NCI-H510A (cell line): ENCODE measurements around the gene ATP1A1.

Source experiments
- DNase-seq: peaks from one replicate; lab custom pipeline; 2025; lab: John Stamatoyannopoulos, UW

Gene ATP1A1

DNA sequence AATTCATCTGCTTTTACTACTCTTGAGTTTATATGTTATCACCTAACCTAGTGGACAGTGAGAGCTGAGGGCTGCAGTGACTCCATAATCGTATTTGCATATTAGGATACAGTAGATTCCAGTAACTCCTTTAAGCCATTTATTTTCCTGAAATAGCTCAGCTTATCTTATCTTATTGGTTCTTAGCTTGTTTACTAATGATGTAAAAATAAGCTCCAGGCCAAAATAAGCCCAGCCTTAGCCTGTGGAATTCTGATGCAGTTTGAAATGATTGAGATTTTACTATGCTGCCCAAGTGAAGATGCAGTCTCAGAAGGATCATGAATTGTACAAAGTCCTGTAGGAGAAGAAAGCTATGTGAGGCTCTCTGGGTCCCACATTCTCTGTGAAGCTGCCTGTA lies 18.1 kb downstream of the ATP1A1 start:
- DNase-seq, result no peak

- DNase-seq, result no peak
These were observed 19.8 kb downstream of the ATP1A1 start for GRCh38 chr1:116392717-116393404.

DNA sequence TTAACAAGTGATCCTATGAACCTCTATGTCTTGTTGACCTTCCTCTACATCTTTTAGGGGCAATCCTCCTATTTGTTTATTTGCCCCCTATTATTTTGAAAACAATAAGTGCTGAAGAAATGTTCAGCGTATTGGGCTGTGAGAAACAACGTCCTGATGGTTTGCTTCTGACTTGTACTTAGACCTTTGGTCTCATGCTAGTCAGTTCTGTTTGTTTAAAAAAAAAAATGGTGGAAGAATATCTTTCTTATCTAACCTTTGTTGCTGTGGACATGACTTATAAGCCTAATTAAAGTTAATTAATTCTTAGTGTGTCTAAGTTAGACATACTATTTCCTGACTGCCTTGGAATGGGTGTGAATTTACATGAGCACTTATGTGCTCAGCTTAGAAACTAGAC lies 20.7 kb downstream of the ATP1A1 start:
- no peak for DNase-seq

DNA sequence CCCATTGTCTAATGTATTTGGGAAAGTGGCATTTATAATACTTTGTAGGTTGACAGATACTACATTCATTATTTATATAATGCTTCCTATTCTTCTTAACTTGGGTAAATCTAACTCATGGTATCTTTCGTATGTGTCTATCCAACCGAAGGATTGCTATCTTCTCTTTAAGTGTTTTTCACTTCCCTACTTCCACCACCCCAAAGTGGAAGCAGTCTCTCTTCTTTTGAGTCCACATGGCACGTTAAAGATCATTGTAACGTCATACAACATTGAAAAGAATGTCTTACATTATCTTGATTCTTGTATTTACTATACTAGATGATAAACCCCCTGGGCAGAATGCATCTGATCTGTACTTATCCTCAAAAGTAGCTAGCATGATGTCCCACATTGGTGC lies 21.2 kb downstream of the ATP1A1 start:
- DNase-seq, result no peak

- DNase-seq, result no peak
These were observed 23.7 kb downstream of the ATP1A1 start for GRCh38 chr1:116396769-116397168.

- no peak for DNase-seq
These were observed 24.7 kb downstream of the ATP1A1 start for GRCh38 chr1:116397728-116398127.

- DNase-seq, result no peak
These were observed 27.7 kb downstream of the ATP1A1 start for GRCh38 chr1:116400780-116401179.

DNA sequence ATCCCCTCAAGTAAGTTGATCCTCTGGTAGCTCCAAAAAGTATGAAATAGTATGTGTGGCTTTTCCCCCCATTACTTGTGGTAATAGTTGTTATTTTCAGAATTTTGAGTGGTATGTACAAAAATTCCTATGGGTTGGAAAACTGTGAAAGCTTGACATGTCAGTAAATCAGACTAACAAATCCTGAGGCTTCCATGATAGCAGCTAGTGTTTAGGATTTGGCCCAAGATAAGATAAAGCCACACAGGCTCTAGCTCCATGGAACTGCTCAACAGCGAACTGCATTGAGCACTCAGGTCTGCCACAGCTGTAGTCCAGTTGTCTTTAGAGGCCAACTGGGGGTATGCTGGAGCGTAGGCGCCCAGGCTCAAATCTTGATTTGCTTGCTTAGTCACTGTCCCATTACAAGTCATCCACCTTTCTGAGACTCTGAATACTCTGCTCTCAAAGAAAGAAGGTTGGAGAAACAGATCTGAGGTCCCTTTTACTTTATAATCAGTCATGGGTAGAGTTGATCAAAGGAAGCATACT lies 28.7 kb downstream of the ATP1A1 start:
- DNase-seq, result no peak

DNA sequence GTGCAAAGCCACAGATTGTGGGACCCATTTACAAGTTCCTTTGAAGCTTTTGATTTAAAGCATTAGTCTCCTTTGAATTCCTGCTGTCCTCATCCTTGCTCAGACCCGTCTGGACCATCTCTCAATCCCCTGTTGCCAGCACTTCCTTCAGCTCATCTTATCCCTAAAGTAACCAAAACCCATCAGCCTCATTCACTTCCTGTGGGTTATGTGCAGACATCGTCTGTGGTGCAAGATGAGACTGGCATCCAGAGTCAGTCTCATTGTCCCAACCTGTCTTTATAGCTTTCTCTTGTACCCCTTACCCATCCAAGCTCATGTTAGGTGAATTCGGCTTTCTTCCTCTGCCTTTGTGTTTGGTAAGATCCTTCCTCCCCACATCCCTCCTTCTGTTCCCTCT lies 29.3 kb downstream of the ATP1A1 start:
- DNase-seq, result no peak

GRCh38 chr1:116403496-116404136 lies 30.6 kb downstream of the ATP1A1 start:
- DNase-seq, result no peak

DNA sequence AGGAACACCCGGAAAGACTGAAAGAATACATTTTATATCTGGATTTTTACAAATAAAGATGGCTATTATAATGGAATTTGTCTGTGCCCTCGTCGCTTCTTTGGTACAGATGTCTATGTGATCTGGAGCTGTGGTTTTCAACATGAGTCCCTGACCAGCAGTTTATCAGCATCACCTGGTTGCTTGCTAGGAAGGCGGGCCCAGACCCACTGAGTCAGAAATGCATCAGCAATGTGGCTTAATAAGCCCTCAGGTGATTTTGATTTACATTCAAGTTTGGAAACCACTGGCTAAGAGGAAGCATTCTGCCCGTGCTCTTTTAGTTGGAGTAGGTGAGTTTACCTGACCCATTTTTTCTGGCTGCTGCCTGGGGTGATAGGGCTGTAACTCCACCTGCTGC lies 31.7 kb downstream of the ATP1A1 start:
- DNase-seq, result no peak

GRCh38 chr1:116405241-116406135 lies 32.4 kb downstream of the ATP1A1 start:
- DNase-seq, result no peak

DNA sequence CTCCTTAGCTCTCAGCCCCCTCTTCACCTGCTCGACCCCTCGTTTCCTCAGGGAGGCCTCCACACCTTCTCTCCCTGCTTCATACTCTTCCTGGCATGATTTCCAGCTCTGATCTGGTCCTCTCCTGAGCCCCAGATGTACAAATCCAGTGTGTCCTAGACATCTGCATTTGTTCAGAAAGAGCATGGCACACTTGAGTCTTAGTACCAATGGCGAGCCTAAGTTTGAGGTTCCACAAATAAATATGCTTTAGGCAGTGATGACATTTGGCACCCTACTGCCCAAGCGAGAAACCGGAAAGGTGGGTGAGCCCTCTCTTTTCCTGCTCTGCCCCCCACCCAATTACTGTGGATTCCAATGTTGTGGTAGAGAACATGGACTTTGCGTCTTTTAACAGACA lies 34.0 kb downstream of the ATP1A1 start:
- no peak for DNase-seq

DNA sequence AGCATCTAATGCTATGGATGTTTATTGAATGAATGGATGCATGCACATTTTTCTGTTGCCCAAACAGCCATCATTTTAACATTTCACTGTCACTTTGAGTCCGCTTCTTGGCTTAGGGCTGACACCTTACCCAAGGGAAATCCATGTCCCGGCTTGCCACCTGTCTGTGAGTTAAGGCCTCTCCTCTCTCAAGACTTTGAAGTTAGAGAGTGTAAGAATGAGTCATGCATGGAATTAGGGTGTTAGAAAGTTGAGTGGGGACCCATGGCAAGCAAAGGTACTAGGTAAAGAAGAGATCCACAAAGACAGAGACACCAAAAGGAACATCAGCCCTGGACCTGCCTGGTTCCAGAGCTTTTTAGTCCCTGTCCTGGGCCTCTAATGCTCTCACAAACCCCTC lies 35.1 kb downstream of the ATP1A1 start:
- no peak for DNase-seq

GRCh38 chr1:116408803-116409720 lies 36.0 kb downstream of the ATP1A1 start:
- no peak for DNase-seq

- DNase-seq, result no peak
These were observed 36.7 kb downstream of the ATP1A1 start for GRCh38 chr1:116409751-116410191.

GRCh38 chr1:116411784-116412479 lies 38.9 kb downstream of the ATP1A1 start:
- no peak for DNase-seq

GRCh38 chr1:116412480-116412798 lies 39.4 kb downstream of the ATP1A1 start:
- DNase-seq, result no peak

GRCh38 chr1:116412898-116413297 lies 39.9 kb downstream of the ATP1A1 start:
- DNase-seq, result no peak

GRCh38 chr1:116413414-116413813 lies 40.4 kb downstream of the ATP1A1 start:
- DNase-seq, result no peak

GRCh38 chr1:116414364-116414763 lies 41.3 kb downstream of the ATP1A1 start:
- no peak for DNase-seq
